GM20000 (cell line): ENCODE measurements around the gene PDIA4.
"Not testable (repeated sequence)": the region's sequence is repeated elsewhere in the genome, so short reads cannot be mapped to it uniquely, and the experiment has no call there.

ENCODE experiments used
- DNase-seq: peaks from one replicate; pipeline ENCODE4 v3.0.0; 2012; ENCODE audit warnings: low spot score
- TF ChIP-seq, protein P1 (sequence below): IDR thresholded peaks from 2 replicates; pipeline ENCODE4 v1.5.1; 2012; ENCODE audit warnings: mild to moderate bottlenecking, control low read depth; ENCODE audit errors: extremely low read depth, missing control alignments

PDIA4 gene

DNA sequence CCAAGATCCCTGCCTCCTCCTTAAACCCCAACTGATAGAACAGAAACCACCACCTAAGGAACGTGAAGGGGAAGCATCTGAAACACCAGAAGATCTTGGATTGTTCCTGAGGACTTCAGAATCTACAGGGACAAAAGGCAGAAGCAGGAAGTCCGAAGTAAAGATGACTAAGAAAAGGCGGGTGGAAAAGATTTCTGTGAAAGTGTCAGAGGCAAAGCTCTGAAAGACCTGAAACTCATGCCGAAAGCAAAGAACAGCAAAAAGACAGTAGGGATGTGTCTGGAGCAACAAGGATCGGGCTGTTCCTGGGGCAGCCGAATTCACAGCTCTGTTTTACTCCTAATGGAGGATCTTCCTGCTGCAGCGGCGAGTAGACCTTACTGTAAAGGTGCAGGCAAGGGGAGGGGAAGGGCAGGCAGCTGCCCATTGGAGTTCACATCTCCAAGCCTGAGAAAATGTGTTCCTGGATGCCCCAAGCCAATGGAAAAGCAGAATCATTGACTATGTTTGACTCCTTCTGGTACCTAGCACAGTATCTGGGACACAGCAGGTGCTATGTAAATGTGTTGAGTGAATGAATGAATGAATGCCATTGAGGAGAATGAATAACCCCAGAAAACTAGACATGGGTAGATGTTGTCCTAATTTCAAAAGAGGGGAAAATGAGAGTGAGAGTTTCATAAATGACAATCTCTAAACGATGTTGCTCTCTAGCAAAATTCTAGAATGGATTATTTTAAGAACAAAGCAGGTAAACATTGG, 40.4 kb downstream of the PDIA4 start:
- TF ChIP-seq, protein P1, sequence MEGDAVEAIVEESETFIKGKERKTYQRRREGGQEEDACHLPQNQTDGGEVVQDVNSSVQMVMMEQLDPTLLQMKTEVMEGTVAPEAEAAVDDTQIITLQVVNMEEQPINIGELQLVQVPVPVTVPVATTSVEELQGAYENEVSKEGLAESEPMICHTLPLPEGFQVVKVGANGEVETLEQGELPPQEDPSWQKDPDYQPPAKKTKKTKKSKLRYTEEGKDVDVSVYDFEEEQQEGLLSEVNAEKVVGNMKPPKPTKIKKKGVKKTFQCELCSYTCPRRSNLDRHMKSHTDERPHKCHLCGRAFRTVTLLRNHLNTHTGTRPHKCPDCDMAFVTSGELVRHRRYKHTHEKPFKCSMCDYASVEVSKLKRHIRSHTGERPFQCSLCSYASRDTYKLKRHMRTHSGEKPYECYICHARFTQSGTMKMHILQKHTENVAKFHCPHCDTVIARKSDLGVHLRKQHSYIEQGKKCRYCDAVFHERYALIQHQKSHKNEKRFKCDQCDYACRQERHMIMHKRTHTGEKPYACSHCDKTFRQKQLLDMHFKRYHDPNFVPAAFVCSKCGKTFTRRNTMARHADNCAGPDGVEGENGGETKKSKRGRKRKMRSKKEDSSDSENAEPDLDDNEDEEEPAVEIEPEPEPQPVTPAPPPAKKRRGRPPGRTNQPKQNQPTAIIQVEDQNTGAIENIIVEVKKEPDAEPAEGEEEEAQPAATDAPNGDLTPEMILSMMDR = no peak
- no peak for DNase-seq

DNA sequence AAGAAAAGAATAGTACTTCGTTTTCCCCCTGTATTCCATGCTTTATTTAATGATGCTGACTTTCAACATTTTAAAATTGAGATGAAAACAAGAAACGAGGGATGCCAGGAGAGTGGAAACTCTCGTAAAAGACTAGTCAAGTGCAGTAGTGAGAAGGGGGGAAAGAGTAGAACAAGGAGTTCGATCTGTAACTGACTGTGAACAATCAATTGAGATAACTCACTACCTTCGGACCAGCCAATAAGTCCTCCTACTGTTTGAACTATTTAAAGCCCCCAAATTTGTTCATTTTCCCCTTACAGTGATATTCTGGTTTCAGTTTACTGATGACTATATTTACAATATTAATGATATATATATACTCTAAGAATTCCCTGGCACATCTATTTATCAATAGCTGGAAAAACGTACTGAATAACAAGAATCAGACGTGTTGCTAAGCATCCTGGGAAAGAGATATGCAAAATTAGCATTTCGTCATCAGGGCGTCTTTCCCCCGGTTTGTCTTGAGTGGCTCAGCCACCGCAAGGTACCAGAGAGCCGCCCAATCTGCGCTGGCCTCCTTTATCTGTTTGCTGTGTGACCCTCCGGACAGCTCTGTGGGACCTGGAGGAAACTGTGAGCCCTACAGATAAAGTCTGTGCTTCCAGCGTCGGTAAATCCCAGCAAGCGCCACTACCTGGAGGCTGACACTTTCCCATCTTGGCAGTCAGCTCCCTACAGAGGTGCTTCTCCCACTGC, 41.1 kb downstream of the PDIA4 start:
- TF ChIP-seq, protein P1 = no peak
- peak; percentile 92 for DNase-seq

DNA sequence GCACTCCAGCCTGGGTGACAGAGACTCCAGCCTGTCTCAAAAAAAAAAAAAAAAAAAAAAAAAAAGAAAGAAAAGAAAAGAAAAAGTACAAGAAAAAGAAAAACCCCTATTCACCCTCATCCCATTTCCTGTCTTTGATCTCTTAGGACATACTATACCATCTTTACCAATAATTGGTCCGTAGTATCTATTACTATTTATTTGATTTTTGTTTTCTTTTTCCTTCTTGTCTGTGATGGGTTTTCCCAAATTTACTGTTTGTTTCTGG, 41.6 kb downstream of the PDIA4 start:
- no peak for DNase-seq
- TF ChIP-seq, protein P1 = no peak

DNA sequence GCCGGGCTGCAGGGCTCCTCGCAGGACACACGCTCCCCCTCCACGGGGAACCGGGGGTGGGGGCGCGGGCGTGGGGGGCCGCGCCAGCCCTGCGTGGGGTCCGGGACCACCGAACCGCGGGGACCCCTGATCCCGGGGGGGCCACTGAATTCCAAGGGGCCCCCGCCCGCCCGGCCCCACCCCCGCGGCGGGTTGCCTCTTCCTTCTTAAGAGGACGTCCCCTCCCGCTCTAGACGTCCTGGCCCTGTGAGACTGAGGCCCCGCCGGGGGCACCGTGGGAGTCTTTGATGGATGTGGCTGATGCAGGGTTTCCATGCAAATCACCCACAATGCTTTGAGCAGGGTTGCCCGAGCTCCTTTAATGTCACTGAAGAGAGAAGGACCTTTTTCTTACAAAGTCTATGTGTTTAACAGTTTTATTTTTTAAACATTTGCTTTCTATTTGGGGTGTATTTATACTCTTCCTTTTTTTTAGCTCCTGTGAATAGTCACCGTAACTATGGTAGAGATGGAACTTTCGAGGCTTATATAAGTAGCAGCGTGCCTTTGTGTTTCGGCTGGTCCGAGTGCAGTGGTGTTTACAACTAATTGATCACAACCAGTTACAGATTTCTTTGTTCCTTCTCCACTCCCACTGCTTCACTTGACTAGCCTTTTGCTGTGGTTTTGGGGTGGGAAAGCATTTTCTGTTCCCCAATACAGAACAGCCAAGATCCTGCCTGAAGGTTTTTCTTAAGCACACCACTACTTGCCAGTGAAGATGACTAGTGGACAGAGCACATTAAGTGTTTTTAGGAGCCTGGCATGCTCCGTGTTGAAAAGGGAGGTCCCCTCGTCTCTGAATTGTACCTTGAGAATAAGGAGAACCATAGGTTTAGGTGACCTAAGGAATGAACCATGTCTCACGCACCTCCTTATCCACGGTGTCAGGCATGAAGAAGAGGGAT, 44.8 kb downstream of the PDIA4 start:
- peak; percentile 86 for DNase-seq
- TF ChIP-seq, protein P1 = no peak

DNA sequence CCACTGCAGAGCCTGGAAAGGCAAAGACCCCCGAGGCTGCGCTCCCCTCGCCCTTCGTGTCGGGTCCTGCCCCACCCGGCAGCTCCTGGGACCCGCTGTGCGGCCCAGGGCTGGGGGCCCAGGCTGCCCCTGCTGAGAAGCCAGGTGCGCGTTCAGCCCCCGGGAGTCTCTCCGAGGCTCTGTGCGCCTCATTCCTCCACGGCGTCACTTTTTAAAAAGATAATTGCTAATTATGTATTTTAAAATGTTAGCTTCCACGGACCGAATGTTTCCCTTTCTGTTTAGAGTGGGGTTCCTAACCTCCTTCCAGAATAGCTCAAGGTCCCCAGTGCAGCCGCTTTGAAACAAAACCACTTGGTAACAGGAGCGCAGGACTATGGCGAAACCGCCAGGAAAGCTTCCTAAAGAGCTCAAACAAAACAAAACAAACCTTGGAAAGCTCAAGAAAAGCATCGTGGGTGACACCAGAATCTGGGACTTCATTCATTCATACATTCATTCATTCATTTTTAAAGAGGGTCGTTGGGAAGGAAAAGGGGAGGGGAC, 45.6 kb downstream of the PDIA4 start:
- no peak for DNase-seq
- TF ChIP-seq, protein P1 = no peak

DNA sequence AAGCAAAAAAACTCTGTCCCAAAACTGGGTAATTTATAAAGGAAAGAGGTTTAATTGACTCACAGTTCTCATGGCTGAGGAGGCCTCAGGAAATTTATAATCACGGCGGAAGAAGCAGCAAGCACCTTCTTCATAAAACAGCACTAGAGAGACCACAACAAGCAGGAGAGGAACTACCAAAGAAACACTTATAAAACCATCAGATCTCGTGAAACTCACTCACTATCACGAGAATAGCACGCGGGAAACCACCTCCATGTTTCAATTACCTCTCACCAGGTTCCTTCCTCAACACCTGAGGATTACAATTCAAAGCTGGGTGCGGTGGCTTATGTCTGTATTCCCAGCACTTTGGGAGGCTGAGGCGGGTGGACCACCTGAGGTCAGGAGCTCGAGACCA, 48.5 kb downstream of the PDIA4 start:
- DNase-seq = no peak
- TF ChIP-seq, protein P1 = no peak

DNA sequence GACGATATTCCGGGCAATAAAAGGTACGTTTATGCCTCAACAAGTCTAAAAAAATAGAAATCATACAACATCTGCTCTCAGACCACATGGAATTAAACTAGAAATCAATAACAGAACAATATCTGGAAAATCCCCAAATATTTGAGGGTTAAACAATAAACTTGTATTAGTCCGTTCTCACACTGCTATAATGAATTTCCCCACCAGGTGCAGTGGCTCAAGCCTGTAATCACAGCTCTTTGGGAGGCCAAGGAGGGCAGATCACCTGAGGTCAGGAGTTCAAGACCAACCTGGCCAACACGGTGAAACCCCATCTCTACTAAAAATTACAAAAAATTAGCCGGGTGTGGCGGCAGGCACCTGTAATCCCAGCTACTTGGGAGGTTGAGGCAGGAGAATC, 49.2 kb downstream of the PDIA4 start:
- DNase-seq = not testable (repeated sequence)
